DOHH2 (cell line): ENCODE data around the gene ARHGAP20.

Experiments
- H3F3A ChIP-seq: fragments of 200-600 bp; sonication (generic), shearing (Covaris generic); 2 replicates; pipeline ENCODE4 v1.6.0; 2016; ENCODE audit warnings: antibody characterized with exemption, mild to moderate bottlenecking; ENCODE audit not compliant: control insufficient read depth, insufficient read depth
- H3K27ac ChIP-seq: fragments of 200-600 bp; sonication (generic); 2 replicates; pipeline ENCODE4 v1.5.1; 2014; ENCODE audit warnings: low read depth, mild to moderate bottlenecking, low read length, moderate library complexity
- H3K27me3 ChIP-seq: fragments of 200-600 bp; sonication (generic); 2 replicates; pipeline ENCODE4 v1.6.1; 2014; ENCODE audit warnings: mild to moderate bottlenecking, low read length, mixed read lengths; ENCODE audit not compliant: control insufficient read depth
- H3K36me3 ChIP-seq: fragments of 200-600 bp; sonication (generic); 2 replicates; pipeline ENCODE4 v1.6.1; 2014; ENCODE audit warnings: mild to moderate bottlenecking, low read length, moderate library complexity, mixed read lengths; ENCODE audit not compliant: control insufficient read depth
- H3K4me1 ChIP-seq: fragments of 200-600 bp; sonication (generic); 2 replicates; pipeline ENCODE4 v1.6.1; 2014; ENCODE audit warnings: mild to moderate bottlenecking, low read length, mixed read lengths; ENCODE audit not compliant: control insufficient read depth
- H3K4me2 ChIP-seq: fragments of 200-600 bp; sonication (generic); 2 replicates; pipeline ENCODE4 v1.6.0; 2014; ENCODE audit warnings: mild to moderate bottlenecking, low read length, moderate library complexity
- H3K4me3 ChIP-seq: fragments of 200-600 bp; sonication (generic); 2 replicates; pipeline ENCODE4 v1.5.1; 2014; ENCODE audit warnings: mild to moderate bottlenecking, low read length, mixed read lengths
- H3K79me2 ChIP-seq: fragments of 200-600 bp; sonication (generic); 2 replicates; pipeline ENCODE4 v1.6.1; 2014; ENCODE audit warnings: mild to moderate bottlenecking, low read length, mixed read lengths; ENCODE audit not compliant: control insufficient read depth
- H3K9me2 ChIP-seq: fragments of 200-600 bp; sonication (generic); replicated peaks from 2 replicates; pipeline ENCODE4 v1.6.1; 2014; ENCODE audit warnings: mild to moderate bottlenecking, low read length, mixed read lengths; ENCODE audit not compliant: control insufficient read depth
- H3K9me3 ChIP-seq: fragments of 200-600 bp; sonication (generic); 2 replicates; pipeline ENCODE4 v1.6.1; 2014; ENCODE audit warnings: antibody characterized with exemption, low read length, mixed read lengths; ENCODE audit not compliant: control insufficient read depth, insufficient read depth
- H4K20me1 ChIP-seq: fragments of 200-600 bp; sonication (generic); 2 replicates; pipeline ENCODE4 v1.6.0; 2014; ENCODE audit warnings: low read depth, mild to moderate bottlenecking, antibody characterized with exemption, low read length, moderate library complexity; ENCODE audit not compliant: control insufficient read depth, insufficient read depth
- EZH2phosphoT487 ChIP-seq: fragments of 200-600 bp; sonication (generic); IDR thresholded peaks from 2 replicates; pipeline ENCODE4 v1.6.1; 2017; ENCODE audit warnings: borderline replicate concordance, mild to moderate bottlenecking, antibody characterized with exemption, low read length, moderate library complexity, mixed read lengths
- TF ChIP-seq, protein P1 (sequence below): fragments of 200-600 bp; sonication (generic); IDR thresholded peaks from one replicate; pipeline ENCODE4 v1.5.1; 2014; ENCODE audit warnings: antibody characterized with exemption, mild to moderate bottlenecking, low read depth, low read length; ENCODE audit not compliant: poor library complexity, severe bottlenecking

ARHGAP20 gene

GRCh38 chr11:110759972-110760381 is 47.7 kb upstream of the ARHGAP20 start:
- H3K36me3 ChIP-seq, result no peaks in the 10 kb centered on the region
- no peaks in the 10 kb centered on the region for H4K20me1 ChIP-seq
- H3K27me3 ChIP-seq, result no peaks in the 10 kb centered on the region
- H3K27ac ChIP-seq, result no peak overlapping the region
- no peaks in the 10 kb centered on the region for H3F3A ChIP-seq
- no peak overlapping the region for H3K4me2 ChIP-seq
- no peaks in the 10 kb centered on the region for H3K9me2 ChIP-seq
- TF ChIP-seq, protein P1, sequence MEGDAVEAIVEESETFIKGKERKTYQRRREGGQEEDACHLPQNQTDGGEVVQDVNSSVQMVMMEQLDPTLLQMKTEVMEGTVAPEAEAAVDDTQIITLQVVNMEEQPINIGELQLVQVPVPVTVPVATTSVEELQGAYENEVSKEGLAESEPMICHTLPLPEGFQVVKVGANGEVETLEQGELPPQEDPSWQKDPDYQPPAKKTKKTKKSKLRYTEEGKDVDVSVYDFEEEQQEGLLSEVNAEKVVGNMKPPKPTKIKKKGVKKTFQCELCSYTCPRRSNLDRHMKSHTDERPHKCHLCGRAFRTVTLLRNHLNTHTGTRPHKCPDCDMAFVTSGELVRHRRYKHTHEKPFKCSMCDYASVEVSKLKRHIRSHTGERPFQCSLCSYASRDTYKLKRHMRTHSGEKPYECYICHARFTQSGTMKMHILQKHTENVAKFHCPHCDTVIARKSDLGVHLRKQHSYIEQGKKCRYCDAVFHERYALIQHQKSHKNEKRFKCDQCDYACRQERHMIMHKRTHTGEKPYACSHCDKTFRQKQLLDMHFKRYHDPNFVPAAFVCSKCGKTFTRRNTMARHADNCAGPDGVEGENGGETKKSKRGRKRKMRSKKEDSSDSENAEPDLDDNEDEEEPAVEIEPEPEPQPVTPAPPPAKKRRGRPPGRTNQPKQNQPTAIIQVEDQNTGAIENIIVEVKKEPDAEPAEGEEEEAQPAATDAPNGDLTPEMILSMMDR, result no peak
- H3K4me1 ChIP-seq, result no peaks in the 10 kb centered on the region
- H3K4me3 ChIP-seq, result no peak overlapping the region
- no peaks in the 10 kb centered on the region for H3K79me2 ChIP-seq
- no peaks in the 10 kb centered on the region for H3K9me3 ChIP-seq

DNA sequence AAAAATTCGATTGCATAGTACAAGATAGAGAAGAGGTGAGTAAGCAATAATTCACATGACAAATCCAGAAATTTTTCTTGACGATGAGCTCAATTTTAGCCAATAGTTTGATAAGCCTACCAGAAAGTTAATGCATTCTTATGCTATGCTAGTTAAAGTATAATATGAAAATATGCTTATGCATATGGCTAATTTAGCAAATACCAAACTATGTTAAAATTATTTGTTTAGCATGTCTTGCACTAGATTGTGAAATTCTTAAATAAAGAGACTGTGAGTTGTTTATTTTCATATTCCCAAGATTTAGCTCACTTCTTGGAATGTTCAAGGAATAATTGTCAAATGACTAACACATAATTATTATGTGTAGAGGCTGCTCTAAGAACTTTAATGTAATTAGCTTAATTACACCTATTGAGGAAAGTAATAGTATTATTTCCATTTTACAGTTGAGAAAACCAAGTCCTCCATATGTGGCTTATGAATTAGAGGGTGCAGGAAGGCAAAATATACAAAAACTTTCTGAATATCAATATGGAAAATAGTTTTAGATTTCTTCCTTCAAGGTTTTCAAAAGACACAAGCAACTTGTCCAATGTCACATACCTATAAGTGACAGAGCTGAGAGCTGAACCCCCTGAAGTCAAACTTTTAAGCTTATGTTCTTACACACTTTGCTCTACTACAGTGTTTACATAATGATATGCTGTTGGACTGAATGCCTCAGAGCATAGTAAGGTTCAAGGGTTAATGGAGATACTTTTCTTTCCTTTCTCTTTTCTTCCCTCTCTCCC is 45.9 kb upstream of the ARHGAP20 start:
- Histone ChIP-seq H3K27ac (no peak overlapping the region), H3F3A (no peaks in the 10 kb centered on the region), H4K20me1 (no peaks in the 10 kb centered on the region), H3K4me2 (no peak overlapping the region), H3K36me3 (no peaks in the 10 kb centered on the region), H3K9me2 (no peaks in the 10 kb centered on the region), H3K4me1 (no peaks in the 10 kb centered on the region), H3K4me3 (no peak overlapping the region), H3K27me3 (no peaks in the 10 kb centered on the region), H3K79me2 (no peaks in the 10 kb centered on the region), H3K9me3 (no peaks in the 10 kb centered on the region)
- no peak for TF ChIP-seq EZH2phosphoT487
- TF ChIP-seq, protein P1, result no peak

DNA sequence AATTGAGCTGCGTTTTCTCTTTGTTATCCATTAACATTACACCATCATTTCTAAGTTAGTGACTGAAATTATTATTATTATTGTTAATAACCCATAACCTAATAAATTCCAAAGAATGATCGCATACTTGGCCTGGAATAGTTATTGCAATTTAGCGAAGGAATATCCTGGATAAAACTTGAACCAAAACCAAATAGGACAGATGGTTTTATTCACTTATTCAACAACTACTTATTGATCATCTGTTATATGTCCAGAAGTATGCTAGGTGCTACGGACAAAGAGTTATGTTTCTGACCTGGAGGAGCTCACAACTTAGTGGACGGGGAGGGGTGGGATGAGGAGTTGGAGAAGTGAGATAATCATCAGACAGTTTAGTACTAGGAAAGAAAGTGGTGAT is 44.8 kb upstream of the ARHGAP20 start:
- H3K27ac ChIP-seq, result no peak overlapping the region
- no peaks in the 10 kb centered on the region for H3K4me1 ChIP-seq
- no peaks in the 10 kb centered on the region for H3K36me3 ChIP-seq
- H3K4me3 ChIP-seq, result no peak overlapping the region
- TF ChIP-seq, protein P1, result no peak
- TF ChIP-seq EZH2phosphoT487, result no peak
- no peaks in the 10 kb centered on the region for H4K20me1 ChIP-seq
- H3K4me2 ChIP-seq, result no peak overlapping the region
- no peaks in the 10 kb centered on the region for H3K27me3 ChIP-seq
- no peaks in the 10 kb centered on the region for H3K9me3 ChIP-seq
- H3F3A ChIP-seq, result no peaks in the 10 kb centered on the region
- no peaks in the 10 kb centered on the region for H3K9me2 ChIP-seq
- H3K79me2 ChIP-seq, result no peaks in the 10 kb centered on the region
